Measurements from ENCODE around the gene OXCT1.
"Not testable (repeated sequence)": the region's sequence is repeated elsewhere in the genome, so short reads cannot be mapped to it uniquely, and the experiment has no call there.

The OXCT1 gene

GRCh38 chr5:41772056-41772455 is 98.2 kb downstream of the OXCT1 start:
- no peak for DNase-seq

GRCh38 chr5:41770799-41771198 is 99.4 kb downstream of the OXCT1 start:
- DNase-seq = no peak

- no peak for DNase-seq
These were observed 101.5 kb downstream of the OXCT1 start for GRCh38 chr5:41768692-41769091.

GRCh38 chr5:41764650-41765049 is 105.6 kb downstream of the OXCT1 start:
- DNase-seq = no peak

GRCh38 chr5:41763574-41763973 is 106.7 kb downstream of the OXCT1 start:
- DNase-seq = no peak

- no peak for DNase-seq
These were observed 107.1 kb downstream of the OXCT1 start for GRCh38 chr5:41763081-41763480.

GRCh38 chr5:41762426-41762825 is 107.8 kb downstream of the OXCT1 start:
- DNase-seq = no peak

GRCh38 chr5:41761663-41762062 is 108.6 kb downstream of the OXCT1 start:
- no peak for DNase-seq

GRCh38 chr5:41755705-41756104 is 114.5 kb downstream of the OXCT1 start:
- no peak for DNase-seq

GRCh38 chr5:41754857-41755256 is 115.4 kb downstream of the OXCT1 start:
- no peak for DNase-seq

- no peak for DNase-seq
These were observed 118.4 kb downstream of the OXCT1 start for GRCh38 chr5:41751867-41752266.

GRCh38 chr5:41748631-41749030 is 121.6 kb downstream of the OXCT1 start:
- no peak for DNase-seq

- DNase-seq = no peak
These were observed 122.5 kb downstream of the OXCT1 start for GRCh38 chr5:41747708-41748107.

GRCh38 chr5:41747301-41747700 is 122.9 kb downstream of the OXCT1 start:
- no peak for DNase-seq

- not testable (repeated sequence) for DNase-seq
These were observed 127.6 kb downstream of the OXCT1 start for GRCh38 chr5:41742608-41743007.

GRCh38 chr5:41738710-41739354 is 131.4 kb downstream of the OXCT1 start:
- no peak for DNase-seq

GRCh38 chr5:41736641-41737040 is 133.6 kb downstream of the OXCT1 start:
- no peak for DNase-seq

- no peak for DNase-seq
These were observed 135.0 kb downstream of the OXCT1 start for GRCh38 chr5:41735213-41735612.

- not testable (repeated sequence) for DNase-seq
These were observed 140.8 kb downstream of the OXCT1 start for GRCh38 chr5:41729381-41729780.

GRCh38 chr5:41728281-41728680 is 141.9 kb downstream of the OXCT1 start:
- DNase-seq = no peak

GRCh38 chr5:41722359-41722950 is 147.8 kb downstream of the OXCT1 start:
- no peak for DNase-seq

- no peak for DNase-seq
These were observed 148.7 kb downstream of the OXCT1 start for GRCh38 chr5:41721516-41721915.

- no peak for DNase-seq
These were observed 153.8 kb downstream of the OXCT1 start for GRCh38 chr5:41716382-41716781.

- not testable (repeated sequence) for DNase-seq
These were observed 155.8 kb downstream of the OXCT1 start for GRCh38 chr5:41714446-41714845.

- no peak for DNase-seq
These were observed 161.7 kb downstream of the OXCT1 start for GRCh38 chr5:41708604-41708940.
